22Rv1 (cell line): ENCODE measurements around the gene TASOR2.

Source experiments
- H3K27ac ChIP-seq: fragments of 450-650 bp; 2 replicates; pipeline ENCODE4 v1.5.1; 2017
- CTCF ChIP-seq: fragments of 450-650 bp; IDR thresholded peaks from 2 replicates; pipeline ENCODE4 v1.5.1; 2017; ENCODE audit warnings: mild to moderate bottlenecking
- ZFX ChIP-seq: fragments of 450-650 bp; IDR thresholded peaks from 2 replicates; pipeline ENCODE4 v1.6.1; 2017; ENCODE audit warnings: antibody characterized with exemption, borderline replicate concordance

Gene TASOR2

GRCh38 chr10:5643346-5644067, 41.1 kb upstream of the TASOR2 start:
- no peak overlapping the region for H3K27ac ChIP-seq
- TF ChIP-seq ZFX: no peak
- no peak for TF ChIP-seq CTCF

- H3K27ac ChIP-seq: no peak overlapping the region
- TF ChIP-seq ZFX: no peak
Measured at GRCh38 chr10:5644930-5645329, 39.7 kb upstream of the TASOR2 start.

- no peak overlapping the region for H3K27ac ChIP-seq
- TF ChIP-seq ZFX (no peak), CTCF (no peak)
Measured at GRCh38 chr10:5645375-5645774, 39.3 kb upstream of the TASOR2 start.

- TF ChIP-seq CTCF (no peak), ZFX (no peak)
- peak overlapping the region; percentile 22; the same call in 1 of the 2 replicates for H3K27ac ChIP-seq
Measured at GRCh38 chr10:5645944-5646617, 38.6 kb upstream of the TASOR2 start.

- H3K27ac ChIP-seq: peak overlapping the region; percentile 22
- TF ChIP-seq ZFX: no peak
- TF ChIP-seq CTCF: no peak
Measured at GRCh38 chr10:5647507-5648240, 37.0 kb upstream of the TASOR2 start.

GRCh38 chr10:5648494-5649457, 35.9 kb upstream of the TASOR2 start:
- TF ChIP-seq CTCF (no peak), ZFX (no peak)
- no peak overlapping the region for H3K27ac ChIP-seq

GRCh38 chr10:5649746-5650145, 34.9 kb upstream of the TASOR2 start:
- no peak for TF ChIP-seq ZFX
- TF ChIP-seq CTCF: no peak
- H3K27ac ChIP-seq: no peak overlapping the region
